GM12874 (cell line): ENCODE data around the gene MEX3A.

ENCODE experiments used
- TF ChIP-seq, protein P1 (sequence below): IDR thresholded peaks from 2 replicates; pipeline ENCODE4 v1.5.1; 2011; ENCODE audit warnings: low read depth, mild to moderate bottlenecking, control low read depth, low read length, moderate library complexity; ENCODE audit not compliant: insufficient read depth

Gene MEX3A

DNA sequence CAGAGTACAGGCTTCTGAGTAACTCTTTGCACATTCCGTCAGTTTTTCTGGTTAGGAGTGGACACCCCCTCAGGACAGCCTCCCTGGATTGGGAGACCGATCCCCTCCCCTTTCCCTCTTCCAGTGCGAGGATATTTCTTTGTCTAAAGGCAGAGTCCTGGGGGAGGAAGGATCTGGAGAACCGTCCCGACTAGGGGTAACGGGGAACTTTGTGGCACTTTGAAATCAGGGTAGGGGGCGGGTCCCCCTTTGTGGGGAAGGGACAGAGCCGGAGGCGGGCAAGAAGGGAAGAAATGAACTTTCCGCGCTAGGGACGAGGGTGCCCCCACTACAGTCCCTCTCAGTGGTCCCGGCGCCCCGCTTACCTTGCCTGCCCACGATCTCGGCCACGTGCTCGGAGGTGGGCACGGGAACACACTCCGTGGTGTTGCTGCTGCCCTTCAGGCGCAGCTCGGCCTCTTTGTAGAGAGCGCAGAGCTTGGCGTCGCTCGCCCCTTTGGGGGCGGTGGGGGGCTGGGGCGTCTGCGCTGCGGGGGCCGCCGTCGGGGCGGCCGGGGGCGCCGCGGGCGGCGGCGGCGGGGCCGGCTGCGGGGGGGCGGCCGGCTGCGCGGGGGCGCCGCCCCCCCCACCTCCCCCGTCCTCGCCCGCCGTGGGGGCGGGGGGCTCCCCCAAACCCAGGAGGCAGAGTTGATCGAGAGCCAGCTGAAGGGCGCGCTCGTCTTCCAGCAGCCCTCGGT, 917 bp downstream of the MEX3A start:
- TF ChIP-seq, protein P1, sequence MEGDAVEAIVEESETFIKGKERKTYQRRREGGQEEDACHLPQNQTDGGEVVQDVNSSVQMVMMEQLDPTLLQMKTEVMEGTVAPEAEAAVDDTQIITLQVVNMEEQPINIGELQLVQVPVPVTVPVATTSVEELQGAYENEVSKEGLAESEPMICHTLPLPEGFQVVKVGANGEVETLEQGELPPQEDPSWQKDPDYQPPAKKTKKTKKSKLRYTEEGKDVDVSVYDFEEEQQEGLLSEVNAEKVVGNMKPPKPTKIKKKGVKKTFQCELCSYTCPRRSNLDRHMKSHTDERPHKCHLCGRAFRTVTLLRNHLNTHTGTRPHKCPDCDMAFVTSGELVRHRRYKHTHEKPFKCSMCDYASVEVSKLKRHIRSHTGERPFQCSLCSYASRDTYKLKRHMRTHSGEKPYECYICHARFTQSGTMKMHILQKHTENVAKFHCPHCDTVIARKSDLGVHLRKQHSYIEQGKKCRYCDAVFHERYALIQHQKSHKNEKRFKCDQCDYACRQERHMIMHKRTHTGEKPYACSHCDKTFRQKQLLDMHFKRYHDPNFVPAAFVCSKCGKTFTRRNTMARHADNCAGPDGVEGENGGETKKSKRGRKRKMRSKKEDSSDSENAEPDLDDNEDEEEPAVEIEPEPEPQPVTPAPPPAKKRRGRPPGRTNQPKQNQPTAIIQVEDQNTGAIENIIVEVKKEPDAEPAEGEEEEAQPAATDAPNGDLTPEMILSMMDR, result no peak

GRCh38 chr1:156080863-156081179, 1.4 kb downstream of the MEX3A start:
- TF ChIP-seq, protein P1, result no peak

GRCh38 chr1:156080241-156080862, 1.9 kb downstream of the MEX3A start:
- TF ChIP-seq, protein P1, result no peak

DNA sequence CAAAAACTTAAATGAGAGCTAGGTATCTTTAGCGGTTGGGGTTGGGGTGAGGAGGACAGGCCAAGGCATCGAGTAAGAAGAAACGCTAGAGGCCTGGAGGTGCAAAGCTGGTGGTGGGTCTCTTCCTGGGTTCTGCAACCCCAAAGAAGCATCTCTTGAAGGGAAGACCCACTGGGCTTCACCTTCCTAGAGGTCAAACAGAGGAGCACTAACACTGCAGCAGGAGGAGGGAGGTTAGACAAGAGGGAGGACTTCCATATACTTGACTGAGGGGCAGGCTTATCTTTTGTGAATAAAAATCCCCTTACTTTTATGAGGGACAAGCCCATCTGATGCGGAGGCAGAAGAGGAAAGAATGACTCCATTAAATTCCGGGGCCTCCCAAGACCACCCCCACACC, 2.5 kb downstream of the MEX3A start:
- TF ChIP-seq, protein P1, result no peak

GRCh38 chr1:156078728-156079127, 3.5 kb downstream of the MEX3A start:
- TF ChIP-seq, protein P1, result no peak

DNA sequence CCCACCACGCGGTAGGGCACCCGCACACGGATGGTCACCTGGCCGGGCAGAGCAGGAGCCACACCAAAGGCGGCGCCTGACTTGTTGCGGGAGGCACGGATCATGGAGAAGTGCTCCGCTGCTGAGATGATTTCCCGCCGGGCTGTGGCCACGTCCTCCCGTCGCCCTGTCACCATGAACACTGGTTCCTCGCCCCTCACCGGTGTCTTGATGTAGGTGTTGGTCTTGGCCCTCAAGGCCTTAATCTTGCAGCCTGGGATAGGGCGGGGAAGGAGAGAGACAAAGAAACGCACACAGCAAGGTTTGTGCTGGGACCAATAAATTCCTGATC, 4.9 kb downstream of the MEX3A start:
- TF ChIP-seq, protein P1, result no peak

DNA sequence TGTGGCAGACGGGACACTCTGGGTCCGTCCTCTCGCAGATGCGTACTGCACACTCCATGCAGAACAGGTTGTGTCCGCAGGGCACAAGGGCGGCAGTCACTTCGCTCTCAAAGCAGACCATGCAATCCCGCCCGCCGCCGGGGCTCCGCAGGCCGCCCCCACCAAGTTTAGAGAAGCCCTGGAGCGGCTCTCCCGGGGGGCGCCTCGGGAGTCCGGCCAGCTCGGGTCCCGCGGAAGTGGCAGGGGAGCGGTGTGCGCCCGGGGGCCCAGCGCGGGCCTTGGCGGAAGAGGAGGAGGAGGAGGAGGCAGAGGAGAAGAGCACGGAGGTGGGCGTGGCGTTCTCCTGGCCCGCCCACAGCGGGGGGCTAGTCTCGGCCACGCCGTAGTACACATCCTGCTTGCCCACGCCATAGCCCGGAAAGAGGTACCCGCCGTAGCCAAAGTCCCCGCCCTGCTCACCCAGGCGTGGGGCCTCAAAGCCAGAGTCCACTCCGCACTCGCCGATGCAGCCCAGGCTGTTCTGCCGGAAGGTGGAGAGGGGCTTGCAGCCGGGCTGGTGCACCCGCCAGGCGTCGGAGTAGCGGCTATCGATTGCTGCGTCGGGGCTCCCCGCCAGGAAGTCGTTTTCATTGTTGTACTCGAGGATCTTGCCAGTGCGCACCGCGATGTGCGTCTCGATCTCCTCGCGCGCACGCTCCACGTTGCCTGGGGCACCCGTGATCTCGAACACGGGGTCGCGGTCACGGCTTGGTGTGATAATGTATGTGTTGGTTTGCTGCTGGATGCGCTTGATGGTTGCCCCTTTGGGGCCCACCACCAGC, 5.4 kb downstream of the MEX3A start:
- TF ChIP-seq, protein P1, result no peak
